C4-2B (cell line): ENCODE data around the gene NECTIN1.

ENCODE experiments used
- CTCF ChIP-seq: fragments of 450-650 bp; conservative IDR thresholded peaks from 2 replicates; pipeline ENCODE4 v1.5.1; 2017; ENCODE audit warnings: mild to moderate bottlenecking
- ZFX ChIP-seq: fragments of 450-650 bp; IDR thresholded peaks from 2 replicates; pipeline ENCODE4 v1.6.1; 2017

- TF ChIP-seq CTCF (no peak), ZFX (no peak)
Observed at GRCh38 chr11:119626197-119626841, 102.7 kb downstream of the NECTIN1 start.
